HepG2 (cell line): ENCODE results near the gene SEC14L5. TPM values are rescaled to one million over a fixed set of nuclear protein-coding genes. Genes with fewer than 3 reads are reported as not detected.

ENCODE experiments used
- ATAC-seq: fragments of 200-7000 bp; cut with Tn5 transposase; 3 replicates; pipeline ENCODE4 v1.9.1; 2020; ENCODE audit warnings: mild to moderate bottlenecking, moderate library complexity
- BruUV-seq: library from RNA; stranded (reverse); fragments of 400-500 nt; replicated peaks from 2 replicates; lab custom pipeline; 2021; lab: Mats Ljungman, UMichigan
- CTCF ChIA-PET: fragments of 300-600 bp; formaldehyde crosslinking; extraction: SDS; loops from one replicate; lab custom pipeline; 2021; ENCODE audit warnings: low total read pairs, inconsistent platforms, low intra/inter-chr PET ratio; lab: Yijun Ruan, JAX
- POLR2A ChIA-PET: fragments of 350-600 bp; sonication (Branson Sonifier 250); formaldehyde crosslinking; loops from one replicate; lab custom pipeline; 2020; ENCODE audit warnings: antibody characterized with exemption, inconsistent platforms; lab: Yijun Ruan, JAX
- DNase-seq: peaks from one replicate; pipeline ENCODE4 v3.0.0-alpha.2; 2015; ENCODE audit warnings: low spot score
- FAIRE-seq: peaks from 3 replicates; lab custom pipeline; 2011; peaks lifted over from hg19 to GRCh38; lab: Jason Lieb, UNC
- H2AFZ ChIP-seq: one replicate; pipeline ENCODE4 v1.6.1; 2011; ENCODE audit warnings: low read length, inconsistent platforms
- H3K27ac ChIP-seq: fragments of 300-600 bp; 3 replicates; pipeline ENCODE4 v1.8.0; 2011; ENCODE audit warnings: mixed run types, mild to moderate bottlenecking, mixed read lengths, low read length, inconsistent platforms; ENCODE audit not compliant: insufficient read depth; ENCODE audit errors: extremely low read length
- H3K27me3 ChIP-seq, 2 experiments: fragments of 200-600 bp in 1 of 2; 2 replicates in 1 of 2; 3 replicates in 1 of 2; pipeline versions ENCODE4 v1.6.0 to v1.8.0; 2011; ENCODE audit warnings: low read length in 2 of 2, mild to moderate bottlenecking in 2 of 2, moderate library complexity in 2 of 2, inconsistent platforms in 1 of 2; ENCODE audit not compliant: insufficient read depth in 2 of 2, control insufficient read depth in 1 of 2
- H3K36me3 ChIP-seq, 2 experiments: fragments of 200-600 bp in 1 of 2; replicated peaks in 1 of 2; 2 replicates in 1 of 2; 3 replicates in 1 of 2; pipeline versions ENCODE4 v1.5.1 to v1.8.0; 2011; ENCODE audit warnings: low read length in 2 of 2, inconsistent platforms in 1 of 2; ENCODE audit not compliant: insufficient read depth in 2 of 2, control insufficient read depth in 1 of 2
- H3K4me1 ChIP-seq: 2 replicates; pipeline ENCODE4 v1.5.1; 2012; ENCODE audit warnings: low read length, inconsistent platforms; ENCODE audit not compliant: insufficient read depth
- H3K4me2 ChIP-seq: 2 replicates; pipeline ENCODE4 v1.6.0; 2011; ENCODE audit warnings: low read depth, low read length, inconsistent platforms
- H3K4me3 ChIP-seq, 3 experiments: fragments of 200-600 bp in 1 of 3; sonication (generic), shearing (Covaris generic) in 1 of 3; replicated peaks in 1 of 3; 2 replicates each; pipeline ENCODE4 v1.5.1; 2011 to 2016; ENCODE audit warnings: low read length in 3 of 3, inconsistent platforms in 2 of 3, low read depth in 2 of 3, mild to moderate bottlenecking in 2 of 3, control low read depth in 1 of 3, mixed read lengths in 1 of 3; ENCODE audit not compliant: insufficient read depth in 1 of 3
- H3K79me2 ChIP-seq: one replicate; pipeline ENCODE4 v1.6.1; 2011; ENCODE audit warnings: low read length, inconsistent platforms; ENCODE audit not compliant: insufficient read depth
- H3K9ac ChIP-seq: 2 replicates; pipeline ENCODE4 v1.6.0; 2011; ENCODE audit warnings: mild to moderate bottlenecking, low read depth, low read length, inconsistent platforms; ENCODE audit not compliant: insufficient read depth
- H3K9me3 ChIP-seq: 2 replicates; pipeline ENCODE4 v1.5.1; 2012; ENCODE audit warnings: mild to moderate bottlenecking, low read length
- H4K20me1 ChIP-seq: 2 replicates; pipeline ENCODE4 v1.6.0; 2011; ENCODE audit warnings: inconsistent platforms, mild to moderate bottlenecking, low read length, moderate library complexity; ENCODE audit not compliant: insufficient read depth
- CERS6 ChIP-seq: sonication (generic); formaldehyde crosslinking; IDR thresholded peaks from 2 replicates; pipeline ENCODE4 v1.5.0; 2020; ENCODE audit warnings: missing genetic modification reagents
- MXD3 ChIP-seq: IDR thresholded peaks from 2 replicates; pipeline ENCODE4 v1.6.1; 2016; ENCODE audit warnings: mild to moderate bottlenecking, missing biosample characterization, missing genetic modification reagents
- ZNF280B ChIP-seq: sonication (generic); formaldehyde crosslinking; IDR thresholded peaks from 2 replicates; pipeline ENCODE4 v1.5.0; 2020; ENCODE audit warnings: missing genetic modification reagents, mild to moderate bottlenecking, borderline replicate concordance
- ZNF451 ChIP-seq: sonication (generic); formaldehyde crosslinking; IDR thresholded peaks from 2 replicates; pipeline ENCODE4 v1.5.0; 2020; ENCODE audit warnings: mild to moderate bottlenecking, missing genetic modification reagents
- ZNF768 ChIP-seq: sonication (generic); formaldehyde crosslinking; IDR thresholded peaks from 2 replicates; pipeline ENCODE4 v1.4.0; 2020; ENCODE audit warnings: missing genetic modification reagents
- WGBS: methylation state at CpG from one replicate; pipeline ENCODE4 v1.1.6; 2017; ENCODE audit warnings: low lambda C conversion rate; 5-methylcytosine and 5-hydroxymethylcytosine counted together
- in situ Hi-C: cut with HindIII; loops from 2 replicates; pipeline ENCODE4 v1.10.0; 2017; ENCODE audit warnings: low pct_unique_long_range_greater_than_20kb; ENCODE audit not compliant: extremely low pct_ligation_motif_present
- intact Hi-C: fragments of 100-400 bp; cut with micrococcal nuclease; formaldehyde crosslinking; loops from one replicate; pipeline ENCODE4 v1.10.0; 2022; ENCODE audit not compliant: unreplicated experiment
- polyA plus RNA-seq, 8 experiments: library from polyadenylated mRNA; depleted of rRNA in 3 of 8; stranded (reverse) in 7 of 8; unstranded in 1 of 8; fragments of >200 nt; fragmentation: Illumina TruSeq in 4 of 8; extraction: Trizol in 4 of 8; gene quantifications; 2 replicates each; pipeline versions ENCODE4 v1.2.1 to v1.2.3, GENCODE V29; 2011 to 2016; ENCODE audit warnings: low read depth in 4 of 8, missing spikeins in 1 of 8, mixed read lengths in 1 of 8; ENCODE audit not compliant: insufficient read depth in 1 of 8
- total RNA-seq, 5 experiments: library from RNA; depleted of rRNA; stranded (reverse); fragments of >200 nt; fragmentation: Illumina TruSeq; extraction: Trizol; gene quantifications; 2 replicates each; pipeline ENCODE4 v1.2.3, GENCODE V29; 2016; ENCODE audit warnings: low read depth in 1 of 5

The SEC14L5 gene
- total and polyA plus RNA-seq, 2 of the 13 experiments (the other 11 are each of a cell fraction or from before 2014, with no cell fraction given): 0.40 to 0.42 TPM

GRCh38 chr16:4918781-4919251 is 39.3 kb upstream of the SEC14L5 start:
- H3K9me3 ChIP-seq: no peaks in the 10 kb centered on the region
- TF ChIP-seq MXD3 (CRISPR knock-in tag) (no peak), ZNF768 (CRISPR knock-in tag) (peak; percentile 16; the same call in 1 of the 2 replicates), CERS6 (CRISPR knock-in tag) (no peak), ZNF280B (CRISPR knock-in tag) (0 out of 2 replicates have a peak, but pooled peaks have one; percentile 33), ZNF451 (CRISPR knock-in tag) (no peak)
- no peak overlapping the region for H2AFZ ChIP-seq
- BruUV-seq: no TSS peak
- FAIRE-seq: no peak
- no peak for DNase-seq
- H3K4me3 ChIP-seq: no peak overlapping the region
- no peaks in the 10 kb centered on the region for H3K79me2 ChIP-seq
- no peak overlapping the region for H3K4me2 ChIP-seq
- no peaks in the 10 kb centered on the region for H4K20me1 ChIP-seq
- in situ Hi-C loops: no loop called here
- CTCF ChIA-PET: no interaction called here
- H3K36me3 ChIP-seq: no peaks in the 10 kb centered on the region
- no peak for ATAC-seq
- no peak overlapping the region for H3K9ac ChIP-seq
- WGBS: 66% methylated on average over 9 of the region's 13 CpGs
- POLR2A ChIA-PET: no interaction called here
- H3K4me1 ChIP-seq: peaks cover 29% of the 10 kb centered on the region
- H3K27me3 ChIP-seq: no peaks in the 10 kb centered on the region
- intact Hi-C loops: no loop called here
- H3K27ac ChIP-seq: no peak overlapping the region
